Stimulated activated CD4-positive, alpha-beta T cell treated with anti-CD3 and anti-CD28 coated beads, Interleukin-12 subunit alpha, Interleukin-12 subunit beta, amount 100 ng/mL, for 4 hours (primary cell): ENCODE results near the gene DHRS11.

ENCODE experiments used
- DNase-seq: peaks from one replicate; pipeline ENCODE4 v3.0.0-alpha.2; 2020

The DHRS11 gene

GRCh38 chr17:36591434-36592315 is at the start of gene DHRS11:
Gene DHRS11, plus strand, starts transcription at chr17:36591879. Its CDS starts 131 bp downstream, at chr17:36592010.
- peak; percentile 82 for DNase-seq

- no peak for DNase-seq
These were observed 48.9 kb upstream of the DHRS11 start for GRCh38 chr17:36542755-36543154.

- no peak for DNase-seq
These were observed 47.7 kb upstream of the DHRS11 start for GRCh38 chr17:36544044-36544306.

- peak; percentile 89 for DNase-seq
These were observed 47.2 kb upstream of the DHRS11 start, which contains the start of gene GGNBP2 for GRCh38 chr17:36544307-36545076. Gene GGNBP2, plus strand, starts transcription at chr17:36544919. Its CDS starts 806 bp downstream, at chr17:36545725.

DNA sequence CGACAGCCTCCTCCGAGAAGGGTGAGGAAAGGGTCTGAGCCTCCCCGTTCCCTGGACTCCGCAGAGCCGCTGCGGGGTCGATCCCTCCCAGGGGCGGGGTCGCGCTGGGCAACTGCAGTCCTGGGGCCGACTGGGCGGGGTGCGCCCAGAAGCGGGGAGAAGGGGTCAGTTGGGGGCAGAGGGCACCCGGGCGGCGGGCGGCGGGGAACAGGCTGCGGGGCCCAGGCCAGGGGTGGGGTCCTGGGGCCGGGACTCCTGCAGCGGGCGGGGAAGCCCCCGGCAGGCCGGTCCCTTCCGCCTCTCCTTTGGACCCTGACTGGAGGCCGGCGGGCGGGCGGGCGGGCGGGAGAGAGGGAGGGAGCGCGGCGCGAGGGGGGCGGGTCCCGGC is 46.6 kb upstream of the DHRS11 start:
- DNase-seq, result no peak

- peak; percentile 92 for DNase-seq
These were observed 45.9 kb upstream of the DHRS11 start for GRCh38 chr17:36545465-36546417.

DNA sequence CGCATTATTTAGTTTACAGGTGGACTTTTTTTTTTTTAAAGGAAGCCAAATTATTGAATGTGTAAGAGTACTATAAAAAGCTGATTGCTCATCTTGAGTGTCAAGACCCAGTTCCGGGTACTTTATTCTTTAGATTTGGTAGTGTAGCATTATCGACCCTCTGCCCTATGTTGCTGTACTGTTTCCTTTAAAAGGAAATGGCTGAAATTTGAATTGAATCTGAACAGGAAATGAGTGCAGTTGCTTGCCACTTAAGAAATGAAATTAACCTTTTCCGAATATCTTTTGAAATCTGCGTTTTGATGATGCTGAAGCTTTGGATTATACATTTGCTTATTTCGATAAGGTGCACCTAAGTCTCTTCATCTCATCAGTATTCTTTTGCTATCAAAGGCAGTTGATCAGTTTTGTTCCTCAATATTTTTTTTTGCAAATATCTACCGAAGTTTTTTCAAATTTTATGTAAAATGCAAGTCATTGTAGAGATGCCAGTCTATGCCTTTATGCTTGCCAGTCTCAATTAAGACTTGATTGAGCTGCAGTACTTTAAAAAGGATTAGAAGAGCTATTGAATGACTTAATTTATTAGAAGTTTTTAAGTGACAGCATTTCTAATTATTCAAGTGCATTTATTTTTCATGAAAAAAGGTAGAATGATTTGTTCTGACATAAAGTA is 45.1 kb upstream of the DHRS11 start:
- no peak for DNase-seq

- no peak for DNase-seq
These were observed 43.9 kb upstream of the DHRS11 start for GRCh38 chr17:36547776-36548175.

DNA sequence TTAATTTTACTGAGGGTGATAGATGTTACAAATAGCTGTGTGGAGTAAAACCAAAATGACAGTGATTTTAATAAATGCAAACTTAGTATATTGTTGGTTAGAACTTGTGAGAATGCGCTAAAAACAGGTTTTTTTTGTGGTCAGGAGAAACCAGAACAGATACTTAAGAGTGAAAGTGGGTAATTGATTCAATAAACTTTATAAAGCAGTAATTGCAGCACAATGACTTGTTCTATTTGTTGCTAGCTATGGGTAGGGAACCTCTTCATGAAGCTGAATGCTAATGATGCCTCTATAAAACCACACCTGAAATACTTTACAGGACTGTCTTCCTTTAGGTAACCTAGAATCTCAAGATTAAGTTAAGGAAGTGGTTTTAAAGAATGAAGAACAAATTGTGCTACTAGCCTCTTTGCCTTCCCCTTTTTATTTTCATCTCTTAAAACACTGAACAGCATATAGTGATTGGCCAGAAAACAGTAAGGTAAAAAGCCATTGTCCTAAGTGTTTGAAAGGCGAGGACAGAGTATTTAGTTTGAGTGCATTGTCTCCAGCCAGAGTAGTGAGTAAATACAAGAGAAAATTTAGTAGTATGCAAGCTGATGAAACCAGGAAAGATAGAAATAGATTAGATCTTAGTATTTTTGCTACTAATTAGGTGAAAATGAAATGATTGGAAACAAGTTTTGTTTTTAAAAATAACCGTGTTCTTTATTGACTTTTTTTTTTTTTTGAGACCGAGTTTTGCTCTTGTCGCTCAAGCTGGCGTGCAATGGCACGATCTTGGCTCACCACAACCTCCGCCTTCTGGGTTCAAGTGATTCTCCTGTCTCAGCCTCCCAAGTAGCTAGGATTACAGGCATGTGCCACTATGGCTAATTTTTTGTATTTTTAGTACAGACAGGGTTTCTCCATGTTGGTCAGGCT is 40.9 kb upstream of the DHRS11 start:
- no peak for DNase-seq

DNA sequence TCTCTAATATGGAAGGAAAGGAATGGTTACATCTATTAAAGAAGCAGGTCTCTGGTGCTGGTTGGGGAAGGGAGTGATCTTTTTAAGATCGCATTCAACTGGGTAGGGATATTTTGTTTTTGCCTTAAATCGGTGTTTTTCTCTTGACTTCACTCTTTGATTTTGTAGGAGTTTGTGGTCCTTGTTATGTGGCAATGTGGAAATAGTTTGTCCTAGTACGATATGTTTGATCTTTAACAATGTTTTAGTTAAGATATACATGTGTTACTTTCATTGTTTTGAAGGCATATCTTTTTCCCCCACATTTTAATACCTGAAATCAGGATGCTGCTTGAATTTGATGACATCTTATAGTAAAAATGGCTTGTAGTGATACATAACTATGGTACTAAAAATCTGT is 38.2 kb upstream of the DHRS11 start:
- no peak for DNase-seq

DNA sequence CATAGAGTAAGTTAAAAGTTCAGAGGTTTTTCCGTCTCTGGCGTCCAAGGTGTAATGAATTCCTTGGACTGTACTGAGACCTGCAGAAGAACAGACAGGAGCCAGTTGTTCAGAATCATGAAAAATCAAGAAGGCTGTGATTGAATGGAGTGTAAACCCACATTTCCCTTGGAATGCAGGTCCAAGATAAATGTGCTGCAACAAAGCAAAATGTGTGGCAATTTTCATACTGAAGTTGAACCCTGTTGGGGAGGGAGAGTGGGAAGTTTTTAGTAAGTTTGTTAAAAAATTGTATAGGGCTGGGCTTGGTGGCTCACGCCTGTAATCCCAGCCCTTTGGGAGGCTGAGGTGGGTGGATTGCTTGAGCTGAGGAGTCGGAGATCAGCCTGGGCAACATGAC is 25.6 kb upstream of the DHRS11 start:
- no peak for DNase-seq

DNA sequence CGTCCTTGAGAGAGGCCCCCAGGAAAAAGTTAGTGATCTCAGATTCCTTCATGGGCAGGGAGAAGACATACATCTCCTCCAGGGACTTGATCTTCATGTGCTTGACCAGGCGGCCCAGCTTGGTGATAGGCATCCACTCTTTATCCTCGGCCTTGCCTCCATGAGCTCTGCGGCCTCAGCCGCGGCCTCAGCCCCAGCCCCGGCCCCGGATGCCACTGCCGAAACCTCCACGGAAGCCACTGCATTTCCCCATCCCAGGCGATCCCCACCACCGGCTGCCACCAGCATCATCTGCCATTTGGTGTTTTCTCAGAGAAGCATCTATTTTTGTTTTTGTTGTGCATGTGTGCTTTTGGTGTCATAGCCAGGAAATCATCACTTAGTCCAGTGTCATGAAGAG is 16.7 kb upstream of the DHRS11 start:
- no peak for DNase-seq

- no peak for DNase-seq
These were observed 14.9 kb upstream of the DHRS11 start for GRCh38 chr17:36576793-36577192.

- DNase-seq, result no peak
These were observed 13.0 kb upstream of the DHRS11 start for GRCh38 chr17:36578671-36579070.

DNA sequence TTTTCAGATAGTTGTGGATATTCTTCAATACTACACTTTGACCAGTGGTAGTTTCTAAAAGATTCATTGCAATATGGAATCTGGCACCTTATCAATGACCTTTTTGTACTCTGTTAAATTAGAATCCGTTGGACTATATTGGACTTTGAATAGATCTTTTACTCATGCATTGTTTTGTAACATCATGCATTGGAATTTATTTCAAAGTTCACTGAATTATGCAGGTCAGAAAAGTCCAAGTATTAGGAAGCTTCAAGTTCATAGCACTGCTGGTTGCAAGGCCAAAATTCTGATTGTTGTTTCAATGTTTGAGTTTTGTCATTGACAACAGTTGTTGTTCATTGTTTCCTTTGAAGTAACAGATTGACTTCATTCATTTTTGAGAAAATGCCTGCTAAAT is 7.9 kb upstream of the DHRS11 start:
- no peak for DNase-seq

- no peak for DNase-seq
These were observed 5.5 kb upstream of the DHRS11 start for GRCh38 chr17:36586138-36586537.

GRCh38 chr17:36590082-36590481 is 1.6 kb upstream of the DHRS11 start:
- DNase-seq, result no peak

DNA sequence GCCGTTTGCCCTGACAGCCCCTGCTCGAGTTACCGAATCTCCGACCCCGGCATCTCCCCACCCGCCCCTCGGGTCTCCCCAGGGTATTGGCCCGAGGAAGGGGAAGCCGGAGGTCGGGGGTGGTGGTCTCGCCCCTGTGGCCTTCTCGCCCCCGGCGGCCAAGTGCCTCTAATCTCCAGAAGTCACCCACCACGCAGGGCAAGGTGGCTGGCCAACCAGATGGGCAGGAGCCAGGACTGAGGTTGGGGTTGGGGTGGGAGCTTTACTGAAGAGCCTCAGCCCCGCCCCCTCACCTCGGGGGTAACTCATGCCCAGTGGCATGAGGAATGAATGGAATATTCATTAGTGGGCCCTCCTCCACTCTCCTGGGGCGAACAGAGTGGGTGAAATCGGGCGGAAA is 637 bp downstream of the DHRS11 start:
- no peak for DNase-seq

- DNase-seq, result no peak
These were observed 1.1 kb downstream of the DHRS11 start for GRCh38 chr17:36592716-36593321.

GRCh38 chr17:36593656-36594316 is 2.1 kb downstream of the DHRS11 start:
- DNase-seq, result no peak
